Measurements from ENCODE around the gene DHRSX. TPM values are rescaled to one million over a fixed set of nuclear protein-coding genes. Genes with fewer than 3 reads are reported as not detected.

The DHRSX gene
- total and polyA plus RNA-seq, 2 of the 8 experiments (the other 6 are each of a cell fraction or from before 2014, with no cell fraction given), result 35.1 to 43.4 TPM

DNA sequence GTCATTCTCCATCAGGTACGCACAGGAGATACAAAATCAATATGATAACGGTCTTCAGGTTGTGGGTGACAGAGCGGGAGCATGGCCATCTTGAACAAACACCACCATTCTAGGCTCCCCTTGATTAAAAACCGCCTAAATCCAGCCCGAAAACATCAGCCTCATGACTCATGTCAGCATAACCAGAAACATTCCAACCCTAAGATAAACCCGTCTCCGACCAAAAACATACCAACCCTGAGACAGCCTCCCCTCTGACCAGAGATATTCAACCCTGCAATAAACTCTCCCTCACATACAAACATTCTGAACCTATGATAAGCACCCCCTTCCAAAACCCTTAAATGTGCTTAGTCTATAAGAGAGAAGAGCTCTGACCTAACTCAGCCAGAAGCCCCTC, 157.9 kb downstream of the DHRSX start:
- Histone ChIP-seq H3K4ac (replicated peaks; ENCODE audit: insufficient read length, low read depth, low read length) (no peak overlapping the region), H3K56ac (replicated peaks; ENCODE audit: insufficient read length, low read depth, low read length) (no peak overlapping the region), H2BK15ac (ENCODE audit: low read length) (no peak overlapping the region), H3K23me2 (ENCODE audit: low read depth, low read length) (peaks cover 3% of the 10 kb centered on the region; the same call in 1 of the 2 replicates), H2BK20ac (ENCODE audit: low read length) (no peak overlapping the region), H2BK5ac (ENCODE audit: low read depth, low read length) (no peak overlapping the region), H4K91ac (replicated peaks; ENCODE audit: insufficient read length, low read length) (no peak overlapping the region), H3K27me3 (replicated peaks in 1 of 4; ENCODE audit: control insufficient read depth in 3 of 4, extremely low read depth in 1 of 4, insufficient read depth in 3 of 4, low read length in 3 of 4) (no peaks in the 10 kb centered on the region), H3K23ac (ENCODE audit: insufficient read length) (no peak overlapping the region), H3K79me2 (ENCODE audit: control insufficient read depth in 1 of 2, insufficient read depth in 2 of 2, low read length in 2 of 2) (peaks cover 0 to 2% of the 10 kb centered on the region in 2 experiments; a peak in 1 of 4 replicates), H3K36me3 (ENCODE audit: control insufficient read depth in 2 of 4, insufficient read depth in 4 of 4, low read length in 3 of 4) (peaks cover 0 to 6% (median 2%) of the 10 kb centered on the region in 4 experiments; a peak in 3 of 8 replicates), H2AFZ (ENCODE audit: low read length) (no peak overlapping the region), H3K79me1 (ENCODE audit: low read depth, low read length) (no peaks in the 10 kb centered on the region; the same call in none of the 2 replicates), H3K14ac (ENCODE audit: insufficient read length) (no peak overlapping the region), H4K8ac (ENCODE audit: extremely low read depth, insufficient read depth, low read length) (no peak overlapping the region), H2AK5ac (ENCODE audit: low read depth, low read length) (no peak overlapping the region), H3K9me3 (ENCODE audit: insufficient read depth in 2 of 2, low read depth in 1 of 2, low read length in 1 of 2) (no peaks in the 10 kb centered on the region), H3K4me1 (replicated peaks in 1 of 4; ENCODE audit: control insufficient read depth in 3 of 4, insufficient read depth in 4 of 4, low read length in 3 of 4) (peaks cover 0 to 3% (median 0%) of the 10 kb centered on the region in 4 experiments; a peak in 1 of 7 replicates), H2BK12ac (ENCODE audit: low read depth, low read length) (no peak overlapping the region), H3K18ac (ENCODE audit: extremely low read depth, low read length) (no peak overlapping the region), H3K4me3 (ENCODE audit: extremely low read depth in 1 of 4, insufficient read depth in 2 of 4, low read depth in 3 of 4, low read length in 4 of 4) (no peak overlapping the region), H3K9ac (replicated peaks in 1 of 4; ENCODE audit: extremely low read depth in 1 of 4, low read depth in 3 of 4, low read length in 3 of 4) (no peak overlapping the region), H4K20me1 (replicated peaks in 1 of 2; ENCODE audit: control insufficient read depth in 1 of 2, insufficient read depth in 2 of 2, low read length in 2 of 2) (no peaks in the 10 kb centered on the region), H4K5ac (ENCODE audit: insufficient read length, low read depth, low read length) (no peak overlapping the region), H3K4me2 (ENCODE audit: insufficient read depth in 1 of 2, low read depth in 2 of 2, low read length in 2 of 2) (no peak overlapping the region), H2BK120ac (replicated peaks; ENCODE audit: low read depth, low read length) (no peak overlapping the region), H3K27ac (ENCODE audit: low read depth, low read length) (no peak overlapping the region)
- WGBS, 2 experiments (ENCODE audit: extremely low coverage in 1 of 2, insufficient coverage in 1 of 2, insufficient read length in 1 of 2, insufficient replicate concordance in 2 of 2, low coverage in 1 of 2, low lambda C conversion rate in 2 of 2, missing lambda C conversion rate in 1 of 2), result 81% methylated on average over 7 of the region's 7 CpGs; no CpG with 5 or more reads in 1 of the 2 experiments
- DNase-seq (ENCODE audit: low read depth in 1 of 2, low spot score in 2 of 2), result no peak
- no peak for FAIRE-seq
- CTCF ChIA-PET (ENCODE audit: partially characterized antibody), result no interaction called here
- POLR2A ChIA-PET (ENCODE audit: partially characterized antibody), result no interaction called here
- TF ChIP-seq, protein P1, sequence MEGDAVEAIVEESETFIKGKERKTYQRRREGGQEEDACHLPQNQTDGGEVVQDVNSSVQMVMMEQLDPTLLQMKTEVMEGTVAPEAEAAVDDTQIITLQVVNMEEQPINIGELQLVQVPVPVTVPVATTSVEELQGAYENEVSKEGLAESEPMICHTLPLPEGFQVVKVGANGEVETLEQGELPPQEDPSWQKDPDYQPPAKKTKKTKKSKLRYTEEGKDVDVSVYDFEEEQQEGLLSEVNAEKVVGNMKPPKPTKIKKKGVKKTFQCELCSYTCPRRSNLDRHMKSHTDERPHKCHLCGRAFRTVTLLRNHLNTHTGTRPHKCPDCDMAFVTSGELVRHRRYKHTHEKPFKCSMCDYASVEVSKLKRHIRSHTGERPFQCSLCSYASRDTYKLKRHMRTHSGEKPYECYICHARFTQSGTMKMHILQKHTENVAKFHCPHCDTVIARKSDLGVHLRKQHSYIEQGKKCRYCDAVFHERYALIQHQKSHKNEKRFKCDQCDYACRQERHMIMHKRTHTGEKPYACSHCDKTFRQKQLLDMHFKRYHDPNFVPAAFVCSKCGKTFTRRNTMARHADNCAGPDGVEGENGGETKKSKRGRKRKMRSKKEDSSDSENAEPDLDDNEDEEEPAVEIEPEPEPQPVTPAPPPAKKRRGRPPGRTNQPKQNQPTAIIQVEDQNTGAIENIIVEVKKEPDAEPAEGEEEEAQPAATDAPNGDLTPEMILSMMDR (IDR thresholded peaks at IDR 0.05; ENCODE audit: control extremely low read depth in 1 of 3, insufficient read depth in 1 of 3, low read depth in 1 of 3, low read length in 3 of 3), result no peak
- TF ChIP-seq TEAD4 (IDR thresholded peaks at IDR 0.05; ENCODE audit: low read depth, low read length), result no peak
- no peak for TF ChIP-seq TBP (IDR thresholded peaks at IDR 0.05; ENCODE audit: low read depth, low read length)
- TF ChIP-seq GTF2F1 (IDR thresholded peaks at IDR 0.05; ENCODE audit: borderline replicate concordance, low read depth, low read length), result no peak
- no peak for TF ChIP-seq JUN (IDR thresholded peaks at IDR 0.05; ENCODE audit: low read depth, low read length)
- no peak for TF ChIP-seq PHF8 (conservative IDR thresholded peaks at IDR 0.05; ENCODE audit: low read depth, low read length)
- no peak for TF ChIP-seq NRF1 (IDR thresholded peaks at IDR 0.05; ENCODE audit: low read depth, low read length)
- TF ChIP-seq RNF2 (IDR thresholded peaks at IDR 0.05; ENCODE audit: borderline replicate concordance, low read depth, low read length, missing control alignments, poor library complexity, severe bottlenecking), result no peak
- TF ChIP-seq BCL11A (IDR thresholded peaks at IDR 0.05; ENCODE audit: low read depth in 2 of 2, low read length in 2 of 2), result no peak
- no peak for TF ChIP-seq RFX5 (IDR thresholded peaks at IDR 0.05; ENCODE audit: borderline replicate concordance, low read depth, low read length)
- no peak for TF ChIP-seq SIRT6 (IDR thresholded peaks at IDR 0.05; ENCODE audit: low read length)
- no peak for TF ChIP-seq TAF1 (IDR thresholded peaks at IDR 0.05; ENCODE audit: low read depth, low read length)
